Endothelial cell of umbilical vein (primary cell): ENCODE data around the gene ZNF689. TPM values are rescaled to one million over a fixed set of nuclear protein-coding genes. Genes with fewer than 3 reads are reported as not detected.

Experiments
- BruUV-seq: library from RNA; stranded (reverse); fragments of 400-500 nt; replicated peaks from 2 replicates; lab custom pipeline; 2021; lab: Mats Ljungman, UMichigan
- CTCF ChIA-PET: fragments of 300-600, 350-600 bp; sonication (Branson Sonifier 250); formaldehyde crosslinking; loops from one replicate; lab custom pipeline; 2021; ENCODE audit warnings: antibody characterized with exemption, inconsistent platforms; lab: Charles Lee
- POLR2A ChIA-PET: fragments of 300-600, 350-600 bp; sonication (Branson Sonifier 250); formaldehyde crosslinking; loops from one replicate; lab custom pipeline; 2021; ENCODE audit warnings: antibody characterized with exemption, inconsistent platforms; lab: Charles Lee
- DNase-seq: peaks from one replicate; pipeline ENCODE4 v3.0.0-alpha.2; 2011; ENCODE audit warnings: low read depth, low spot score
- FAIRE-seq: peaks from 2 replicates; lab custom pipeline; 2011; peaks lifted over from hg19 to GRCh38; lab: Jason Lieb, UNC
- H2AFZ ChIP-seq: 2 replicates; pipeline ENCODE4 v1.6.0; 2012; ENCODE audit warnings: low read depth, low read length, control low read depth, inconsistent platforms
- H3K27ac ChIP-seq: 2 replicates; pipeline ENCODE4 v1.5.1; 2011; ENCODE audit warnings: low read depth, mild to moderate bottlenecking, control low read depth, low read length, moderate library complexity; ENCODE audit not compliant: insufficient read depth
- H3K27me3 ChIP-seq, 2 experiments: 2 replicates each; pipeline versions ENCODE4 v1.6.0 to v1.6.1; 2011; ENCODE audit warnings: low read length in 2 of 2, mixed read lengths in 1 of 2; ENCODE audit not compliant: control insufficient read depth in 2 of 2, insufficient read depth in 2 of 2
- H3K36me3 ChIP-seq, 2 experiments: 2 replicates in 1 of 2; 3 replicates in 1 of 2; pipeline ENCODE4 v1.5.1; 2011; ENCODE audit warnings: low read length in 2 of 2, mild to moderate bottlenecking in 1 of 2, moderate library complexity in 1 of 2; ENCODE audit not compliant: control insufficient read depth in 2 of 2, insufficient read depth in 2 of 2; ENCODE audit errors: extremely low read depth in 1 of 2
- H3K4me1 ChIP-seq: 3 replicates; pipeline ENCODE4 v1.5.1; 2011; ENCODE audit warnings: mild to moderate bottlenecking, low read length; ENCODE audit not compliant: control insufficient read depth, insufficient read depth; ENCODE audit errors: extremely low read depth
- H3K4me2 ChIP-seq: 2 replicates; pipeline ENCODE4 v1.6.1; 2011; ENCODE audit warnings: low read length, control low read depth, mixed read lengths; ENCODE audit not compliant: insufficient read depth
- H3K4me3 ChIP-seq, 3 experiments: fragments of 200-600 bp in 1 of 3; sonication (generic), shearing (Covaris generic) in 1 of 3; replicated peaks in 1 of 3; 2 replicates each; pipeline ENCODE4 v1.5.1; 2011 to 2016; ENCODE audit warnings: control low read depth in 3 of 3, low read length in 3 of 3, mild to moderate bottlenecking in 2 of 3, inconsistent platforms in 1 of 3, low read depth in 1 of 3, moderate library complexity in 1 of 3; ENCODE audit not compliant: insufficient read depth in 1 of 3
- H3K79me2 ChIP-seq: 2 replicates; pipeline ENCODE4 v1.6.0; 2012; ENCODE audit warnings: low read length, inconsistent platforms; ENCODE audit not compliant: control insufficient read depth, insufficient read depth
- H3K9ac ChIP-seq: replicated peaks from 2 replicates; pipeline ENCODE3; 2011; ENCODE audit warnings: low read length, control low read depth; ENCODE audit not compliant: insufficient read depth; ENCODE audit errors: extremely low read depth
- H3K9me1 ChIP-seq: replicated peaks from 3 replicates; pipeline ENCODE4 v1.6.0; 2011; ENCODE audit warnings: mild to moderate bottlenecking, low read length; ENCODE audit not compliant: control insufficient read depth, insufficient read depth; ENCODE audit errors: extremely low read depth
- H3K9me3 ChIP-seq: replicated peaks from 2 replicates; pipeline ENCODE4 v1.5.1; 2012; ENCODE audit warnings: low read length, inconsistent platforms; ENCODE audit not compliant: control insufficient read depth, insufficient read depth
- H4K20me1 ChIP-seq: replicated peaks from 2 replicates; pipeline ENCODE3; 2011; ENCODE audit warnings: mild to moderate bottlenecking, low read length; ENCODE audit not compliant: control insufficient read depth, insufficient read depth; ENCODE audit errors: extremely low read depth
- CTCF ChIP-seq, 2 donors: IDR thresholded peaks; 1 replicate in 1 of 2; 2 replicates in 1 of 2; pipeline ENCODE4 v1.5.1; 2011; ENCODE audit warnings: low read length in 2 of 2, mild to moderate bottlenecking in 2 of 2, moderate library complexity in 2 of 2, control low read depth in 1 of 2, inconsistent platforms in 1 of 2, low read depth in 1 of 2; ENCODE audit not compliant: insufficient read depth in 1 of 2; ENCODE audit errors: extremely low read depth in 1 of 2
- EZH2 ChIP-seq: IDR thresholded peaks from 2 replicates; pipeline ENCODE4 v1.6.1; 2012; ENCODE audit warnings: borderline replicate concordance, low read depth, mild to moderate bottlenecking, moderate library complexity, low read length, inconsistent platforms; ENCODE audit not compliant: severe bottlenecking
- FOS ChIP-seq: IDR thresholded peaks from 2 replicates; pipeline ENCODE4 v1.6.1; 2011; ENCODE audit warnings: mild to moderate bottlenecking, low read length, moderate library complexity, borderline replicate concordance; ENCODE audit not compliant: insufficient read depth
- GATA2 ChIP-seq: IDR thresholded peaks from 2 replicates; pipeline ENCODE4 v1.7.0; 2011; ENCODE audit warnings: low read depth, mild to moderate bottlenecking, moderate library complexity, mixed read lengths, low read length; ENCODE audit not compliant: insufficient read length, insufficient read depth
- JUN ChIP-seq: IDR thresholded peaks from 2 replicates; pipeline ENCODE4 v1.6.1; 2011; ENCODE audit warnings: borderline replicate concordance, low read depth; ENCODE audit not compliant: insufficient read length, insufficient read depth
- MAX ChIP-seq: IDR thresholded peaks from 2 replicates; pipeline ENCODE4 v1.6.1; 2011; ENCODE audit not compliant: insufficient read depth, insufficient read length
- MYC ChIP-seq: IDR thresholded peaks from one replicate; pipeline ENCODE4 v1.6.1; 2011; ENCODE audit warnings: mild to moderate bottlenecking, low read depth, low read length
- POLR2A ChIP-seq: IDR thresholded peaks from 2 replicates; pipeline ENCODE4 v1.6.1; 2012; ENCODE audit warnings: low read depth, mild to moderate bottlenecking, control low read depth, low read length
- POLR2AphosphoS5 ChIP-seq: IDR thresholded peaks from 2 replicates; pipeline ENCODE4 v1.6.1; 2012; ENCODE audit warnings: low read depth, mild to moderate bottlenecking, control low read depth, low read length, moderate library complexity; ENCODE audit not compliant: insufficient read depth
- dilution Hi-C: fragments of 300-500 bp; cut with MboI; formaldehyde crosslinking; loops from one replicate; pipeline ENCODE4 v1.15.0; 2019; ENCODE audit warnings: low sequenced_read_pairs; ENCODE audit not compliant: extremely low pct_ligation_motif_present
- intact Hi-C: fragments of 100-400 bp; cut with micrococcal nuclease; formaldehyde crosslinking; loops from one replicate; pipeline ENCODE4 v1.10.0; 2022
- polyA plus RNA-seq, 4 experiments: library from polyadenylated mRNA; depleted of rRNA in 3 of 4; stranded (reverse) in 3 of 4; unstranded in 1 of 4; fragments of >200 nt; gene quantifications; 2 replicates each; pipeline versions ENCODE4 v1.2.1 to v1.2.3, GENCODE V29; 2011 to 2012; ENCODE audit warnings: missing spikeins in 1 of 4
- total RNA-seq: library from RNA; stranded (reverse); gene quantifications from 2 replicates; pipeline ENCODE4 v1.2.3, GENCODE V29; 2021

Gene ZNF689
- total and polyA plus RNA-seq, 2 donors (not counting 3 experiments of a cell fraction or from before 2014, with no cell fraction given), result 7.5 to 8.4 TPM

- Histone ChIP-seq H3K9me1 (no peaks in the 10 kb centered on the region), H3K27me3 (no peaks in the 10 kb centered on the region)
- peak; percentile 97 for DNase-seq
These were observed 38.5 kb downstream of the ZNF689 start, which contains the start of gene ZNF688 for GRCh38 chr16:30571445-30572322. ZNF688 (minus strand) TSS chr16:30571714; CDS start chr16:30571629, 85 bp downstream.

More at GRCh38 chr16:30571445-30572322, 38.5 kb downstream of the ZNF689 start, which contains the start of gene ZNF688:
- ChIA-PET CTCF (interaction anchor here (1.0 to 2.4 kb wide), 7 partner anchors 14 to 201 kb away, joined by 3 to 11 read pairs (median 4); partner anchors contain the start of genes DCTPP1, TBC1D10B and ZNF764), POLR2A (interaction anchor here (0.6 to 1.3 kb wide), 3 partner anchors 13 to 445 kb away, joined by 3 read pairs; no protein-coding TSS in a partner anchor)
- Histone ChIP-seq H3K4me2 (peak within 1 kb of the TSS; percentile 75), H3K9ac (peak within 1 kb of the TSS; percentile 83), H3K4me3 (peak within 1 kb of the TSS; percentile 31 to 77 (median 76)), H3K36me3 (no peaks in the 10 kb centered on the region), H3K27ac (peak within 1 kb of the TSS; percentile 78), H4K20me1 (no peaks in the 10 kb centered on the region), H3K4me1 (peaks cover 16% of the 10 kb centered on the region), H2AFZ (peak within 1 kb of the TSS; percentile 24), H3K9me3 (no peaks in the 10 kb centered on the region), H3K79me2 (no peaks in the 10 kb centered on the region)
- peak; percentile 86 for TF ChIP-seq POLR2A
- TF ChIP-seq FOS, result no peak
- no peak for TF ChIP-seq GATA2
- no peak for TF ChIP-seq EZH2
- no peak for TF ChIP-seq JUN
- peak; percentile 51 for TF ChIP-seq MAX
- peak; percentile 48 for TF ChIP-seq POLR2AphosphoS5
- TF ChIP-seq MYC, result no peak
- TF ChIP-seq CTCF (IDR thresholded peaks at IDR 0.05; ENCODE audit: extremely low read depth in 1 of 2, insufficient read depth in 1 of 2, low read depth in 1 of 2, low read length in 2 of 2), result no peak
- TSS peak; percentile 22 for BruUV-seq
- FAIRE-seq, result peak; percentile 99
- intact Hi-C loops, result loop anchor here (1.0 kb wide), 4 partner anchors 13 to 44 kb away; partner anchors contain the start of genes ZNF689, ZNF764 and ZNF785
- dilution Hi-C loops, result no loop called here
